ENCODE results near the gene ASXL3.

Gene ASXL3

DNA sequence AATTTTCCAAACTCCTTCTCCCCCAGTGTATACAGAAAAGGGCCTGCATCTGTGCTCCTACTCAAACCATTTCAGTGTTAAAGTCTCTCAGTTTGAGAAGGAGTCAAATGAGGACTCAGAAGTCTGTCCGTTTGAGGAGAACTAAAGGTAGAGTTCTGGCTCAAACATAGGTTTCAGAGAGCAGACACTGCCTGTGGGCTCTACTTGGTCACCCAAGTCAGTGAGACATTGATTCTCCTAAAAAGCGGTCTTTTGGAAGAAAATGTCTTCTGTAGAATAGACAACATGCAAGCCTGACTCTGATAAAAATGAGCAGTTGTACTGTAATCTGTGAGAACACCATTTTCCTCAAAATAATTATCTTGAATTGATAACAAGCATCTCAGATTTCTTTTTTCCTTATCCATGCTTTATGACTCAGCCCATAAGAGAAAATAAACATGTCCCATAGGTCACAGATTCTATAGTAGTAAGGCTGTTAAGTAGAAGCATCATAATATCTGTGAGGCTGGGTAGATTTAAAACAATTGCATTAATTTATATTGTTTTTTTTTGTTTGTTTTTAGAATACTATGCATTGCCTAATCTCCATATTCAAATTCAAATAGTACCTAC is 82.8 kb downstream of the ASXL3 start:
- DNase-seq (ENCODE audit: low spot score), result no peak

DNA sequence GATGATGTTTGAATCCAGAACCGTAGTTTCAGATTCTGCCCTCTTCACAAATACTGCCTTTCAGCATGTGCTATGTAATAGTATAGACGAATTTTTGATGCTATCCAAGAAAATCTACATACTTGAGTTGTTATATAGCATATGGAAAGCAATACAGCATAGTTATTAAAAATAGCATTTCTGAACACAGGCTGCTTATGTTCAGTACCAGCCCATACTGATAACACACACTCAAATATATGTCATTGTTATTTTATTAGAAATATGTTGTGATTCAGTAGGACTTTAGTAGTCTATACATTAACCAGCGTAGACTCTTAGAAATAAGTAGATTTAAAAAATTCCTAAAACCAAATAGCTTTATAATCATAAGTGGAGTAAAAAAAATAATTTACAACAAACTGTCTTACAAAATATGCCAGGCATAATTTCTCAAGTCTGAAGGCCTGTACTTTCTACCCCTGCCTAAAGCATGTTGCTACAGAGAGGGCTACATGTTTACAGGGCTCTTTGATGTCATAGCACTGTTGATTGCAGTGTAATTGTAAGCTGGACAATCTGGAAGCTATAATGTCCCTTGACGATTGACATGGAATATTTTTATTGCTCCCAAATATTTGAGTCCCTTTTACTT is 86.3 kb downstream of the ASXL3 start:
- DNase-seq (ENCODE audit: low spot score), result no peak

DNA sequence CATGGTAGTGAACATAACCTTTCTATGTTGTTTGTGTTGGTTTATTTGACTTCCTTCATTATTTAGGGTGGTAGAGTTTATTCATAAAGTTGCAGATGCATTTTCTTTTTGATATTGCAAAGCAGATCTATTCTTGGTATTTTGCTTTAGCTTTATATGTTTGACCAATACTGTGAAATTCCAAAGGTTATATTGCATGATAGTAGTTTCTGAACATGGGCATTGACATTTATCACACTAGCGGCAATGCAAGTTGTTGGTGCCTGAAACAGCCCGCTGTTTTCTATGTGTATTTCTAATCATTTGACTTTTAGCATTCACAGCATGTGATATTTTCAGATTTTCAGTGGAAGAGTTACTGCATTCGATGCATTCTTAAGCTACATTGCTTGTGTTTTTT is 87.2 kb downstream of the ASXL3 start:
- no peak for DNase-seq (ENCODE audit: low spot score)

DNA sequence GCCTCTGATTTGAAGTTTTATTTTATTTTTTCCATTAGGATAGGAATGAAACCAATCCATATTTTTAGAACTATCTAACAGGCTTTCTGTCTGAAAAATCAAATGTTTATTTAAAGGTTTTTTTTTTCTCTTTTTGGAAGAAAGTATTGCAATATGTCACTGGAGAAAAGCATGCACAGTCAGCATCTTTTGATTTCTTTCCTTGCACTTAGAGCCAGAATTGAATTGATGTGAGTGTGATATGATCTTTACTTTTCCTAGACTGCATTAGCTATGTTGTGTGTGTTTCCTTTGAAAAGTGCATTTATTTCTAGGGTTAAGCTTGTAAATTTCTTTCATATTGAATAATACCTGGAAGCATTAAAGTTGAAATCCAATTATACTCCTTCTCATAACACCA is 87.6 kb downstream of the ASXL3 start:
- DNase-seq (ENCODE audit: low spot score), result no peak

DNA sequence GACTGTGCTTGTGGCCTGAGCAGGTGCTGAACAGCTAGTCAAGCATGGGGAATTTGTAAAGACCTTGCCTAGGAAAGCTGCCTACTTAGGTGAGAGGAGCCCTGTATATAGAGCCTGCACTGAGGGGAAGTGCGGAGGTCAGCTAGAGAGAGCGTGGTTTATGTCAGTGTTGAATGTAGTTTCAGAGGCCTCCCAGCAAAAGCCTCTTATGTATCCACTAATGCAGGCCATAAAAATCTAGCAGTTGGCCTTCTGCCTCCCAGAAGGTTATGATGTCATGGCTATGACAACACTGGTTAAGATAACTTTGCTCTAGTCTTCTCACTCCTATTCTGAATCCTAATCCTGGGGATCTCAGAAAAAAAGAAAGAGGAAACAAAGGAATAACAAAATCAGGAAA is 88.9 kb downstream of the ASXL3 start:
- no peak for DNase-seq (ENCODE audit: low spot score)

DNA sequence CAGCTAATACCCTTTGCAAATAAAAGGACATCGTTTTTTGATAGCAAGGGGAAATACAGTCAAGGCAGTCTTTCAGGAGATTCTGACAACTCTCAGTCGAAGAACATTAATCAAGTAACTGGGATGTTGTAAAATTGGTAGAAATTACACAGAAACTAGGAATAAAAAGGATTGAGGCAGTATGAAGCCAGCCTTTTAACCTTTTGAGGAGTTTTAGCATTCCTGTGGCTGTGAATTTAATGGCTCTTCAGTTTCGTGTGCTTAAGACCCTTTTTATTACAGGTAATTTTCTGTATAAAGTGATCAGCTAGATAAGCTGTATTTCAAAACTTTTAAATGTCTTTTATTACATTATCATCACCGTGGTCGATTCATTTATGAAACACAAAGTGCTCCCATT is 91.6 kb downstream of the ASXL3 start:
- DNase-seq (ENCODE audit: low spot score), result no peak

DNA sequence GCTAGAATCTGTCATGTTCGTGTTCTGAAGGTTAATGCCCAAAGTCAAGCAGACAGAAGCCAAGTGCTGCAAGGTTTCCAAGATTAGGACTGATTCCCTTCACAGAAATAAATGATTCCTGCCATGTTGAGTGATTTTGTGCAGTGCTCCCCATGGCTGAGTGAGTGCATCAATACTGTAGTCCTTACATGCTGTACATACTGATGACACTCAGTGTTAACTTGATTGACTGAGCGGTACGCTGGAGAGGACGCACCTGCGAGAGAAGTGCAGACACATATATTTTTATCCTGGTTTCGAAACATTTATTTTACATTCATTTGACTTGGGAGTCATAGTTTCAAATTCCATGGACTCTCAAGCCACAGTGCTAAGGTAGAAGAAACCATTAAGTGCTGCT is 92.0 kb downstream of the ASXL3 start:
- DNase-seq (ENCODE audit: low spot score), result no peak

DNA sequence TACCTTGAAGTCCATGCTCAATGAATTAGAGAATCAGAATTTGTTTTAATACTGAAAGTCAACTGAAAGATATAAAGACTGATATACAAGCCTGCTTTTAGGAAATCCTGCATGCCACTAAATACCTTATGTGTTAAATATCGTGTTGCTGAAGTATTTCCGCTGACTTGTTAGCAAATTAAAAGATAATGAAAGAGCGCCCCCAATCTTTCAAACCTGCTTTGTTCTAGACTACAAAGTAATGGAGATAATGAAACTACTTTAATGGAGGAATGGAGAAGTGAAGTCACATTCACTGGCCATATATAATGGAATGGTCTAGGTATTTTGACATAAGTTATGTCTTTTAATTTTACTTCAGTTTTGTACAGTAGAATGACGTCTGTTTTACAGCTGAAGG is 95.7 kb downstream of the ASXL3 start:
- DNase-seq (ENCODE audit: low spot score), result no peak

DNA sequence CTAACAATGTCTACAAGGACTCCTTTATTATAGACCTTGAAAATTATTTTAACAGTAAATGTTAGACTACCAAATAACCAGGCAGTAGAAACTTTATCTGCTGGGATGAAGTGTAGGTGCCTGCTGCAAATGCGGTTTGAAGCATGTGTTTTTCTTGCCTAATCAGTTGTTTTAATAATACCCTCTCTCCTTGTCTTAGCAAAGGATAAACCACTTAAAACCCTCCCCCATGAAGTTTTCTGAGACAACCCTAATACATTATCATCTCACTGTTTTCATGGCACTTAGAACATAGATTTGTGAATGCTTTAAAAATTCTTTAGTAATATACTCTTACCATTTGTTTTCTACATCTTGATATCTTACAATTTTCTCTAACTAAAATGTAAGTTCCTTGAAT is 98.6 kb downstream of the ASXL3 start:
- DNase-seq (ENCODE audit: low spot score), result no peak

DNA sequence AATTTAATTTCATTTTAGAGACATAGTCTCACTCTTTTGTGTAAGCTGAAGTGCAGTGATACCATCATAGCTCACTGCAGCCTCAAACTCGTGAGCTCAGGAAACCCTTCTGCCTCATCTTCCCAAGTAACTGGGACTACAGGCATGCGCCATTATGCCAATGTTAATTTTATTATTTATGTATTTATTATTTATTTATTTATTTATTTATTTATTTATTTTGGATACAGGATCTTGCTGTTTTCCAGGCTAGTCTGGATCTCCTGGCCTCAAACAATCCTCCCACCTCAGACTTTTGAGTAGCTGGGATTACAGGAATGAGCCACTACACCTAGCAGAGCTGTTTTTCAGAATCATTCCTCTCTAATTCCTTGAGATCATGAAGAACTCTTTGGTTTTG is 99.9 kb downstream of the ASXL3 start:
- DNase-seq (ENCODE audit: low spot score), result no peak

DNA sequence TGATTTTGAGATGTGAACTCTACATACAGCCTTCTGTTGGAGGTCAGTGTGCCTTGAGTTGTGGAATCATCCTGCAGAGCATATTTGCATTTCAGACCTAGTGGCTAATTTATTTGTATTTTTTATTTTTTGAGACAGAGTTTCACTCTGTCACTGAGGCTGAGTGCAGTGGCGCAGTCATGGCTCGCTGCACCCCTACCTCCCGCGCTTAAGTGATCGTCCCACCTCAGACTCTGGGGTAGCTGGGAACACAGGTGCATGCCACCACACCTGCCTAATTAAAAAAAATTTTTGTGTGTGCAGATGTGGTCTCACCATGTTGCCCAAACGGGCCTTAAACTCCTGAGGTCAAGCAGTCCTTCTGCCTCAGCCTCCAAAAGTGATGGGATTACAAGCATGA is 104.4 kb downstream of the ASXL3 start:
- DNase-seq (ENCODE audit: low spot score), result no peak

DNA sequence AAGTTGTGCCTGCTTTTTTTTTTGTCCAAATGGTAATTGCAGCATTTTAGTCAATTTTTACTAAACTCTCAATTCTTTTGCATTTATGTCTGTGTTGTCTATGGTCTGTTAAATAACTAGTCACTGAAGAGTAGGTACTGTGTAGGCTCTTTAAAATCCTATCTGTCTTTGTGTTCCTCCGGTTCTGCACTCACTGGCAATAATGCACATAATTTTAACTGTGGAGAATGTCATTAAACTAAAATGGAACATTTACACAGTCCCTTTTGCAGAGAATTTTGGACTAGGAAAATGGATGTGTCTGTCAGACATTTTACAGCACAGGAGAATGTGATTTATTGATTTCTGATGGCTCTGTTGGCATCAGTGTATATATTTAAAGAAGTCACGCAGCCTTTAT is 116.6 kb downstream of the ASXL3 start:
- no peak for DNase-seq (ENCODE audit: low spot score)

DNA sequence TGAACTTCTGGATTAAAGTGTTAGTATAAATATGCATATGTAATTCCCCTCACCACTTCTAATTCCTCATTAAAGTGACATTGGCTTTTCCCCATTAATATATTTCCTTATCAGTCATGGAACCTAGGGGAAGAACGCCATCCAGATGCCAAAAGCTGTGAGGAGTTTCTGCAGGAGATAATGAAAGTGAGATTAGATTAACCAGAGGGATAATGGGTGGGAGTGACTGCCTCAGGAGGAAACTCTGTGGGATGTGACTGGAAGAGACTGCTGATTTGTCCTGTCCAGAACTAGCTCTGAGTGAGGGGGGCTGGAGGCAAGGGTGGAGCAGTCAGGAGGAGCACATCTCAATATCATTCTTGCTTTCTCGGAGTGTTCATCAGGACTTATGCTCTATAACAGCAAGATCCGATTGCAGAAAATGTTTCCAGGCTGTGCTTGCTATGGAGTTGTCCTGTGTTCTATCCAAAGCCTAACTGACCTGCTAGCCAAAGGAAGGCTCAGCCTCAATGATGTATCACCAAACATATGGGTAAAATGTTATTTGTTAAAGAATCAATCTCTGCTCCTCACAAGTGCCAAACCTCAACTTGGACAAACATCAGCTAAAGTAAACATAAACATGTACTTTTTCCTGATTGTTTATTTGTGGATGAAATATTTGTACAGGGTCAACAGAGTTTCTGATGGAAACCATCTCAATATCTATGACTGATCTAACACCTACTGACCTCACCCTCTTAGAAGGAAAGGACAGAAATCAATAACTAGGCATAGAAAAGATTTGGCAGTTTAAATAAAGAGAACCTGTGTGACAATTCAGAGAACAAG is 118.5 kb downstream of the ASXL3 start:
- DNase-seq (ENCODE audit: low spot score), result no peak

DNA sequence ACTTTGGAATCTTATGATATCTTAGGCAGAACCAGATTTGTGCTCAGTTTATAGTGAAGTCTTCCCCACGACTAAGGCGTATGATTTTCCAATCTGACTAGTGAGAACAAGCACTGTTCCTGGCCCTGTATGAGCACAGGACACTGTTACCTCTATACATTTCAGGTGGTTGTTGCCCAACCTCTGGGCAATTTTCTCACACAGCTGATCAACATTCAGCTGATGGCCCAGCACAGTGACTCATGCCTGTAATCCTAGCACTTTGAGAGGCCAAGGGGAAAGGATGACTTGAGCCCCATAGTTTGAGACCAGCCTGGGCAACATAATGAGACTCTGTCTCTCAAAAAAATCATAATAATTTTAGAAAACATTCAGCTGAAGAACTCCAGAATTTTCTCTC is 119.5 kb downstream of the ASXL3 start:
- no peak for DNase-seq (ENCODE audit: low spot score)

DNA sequence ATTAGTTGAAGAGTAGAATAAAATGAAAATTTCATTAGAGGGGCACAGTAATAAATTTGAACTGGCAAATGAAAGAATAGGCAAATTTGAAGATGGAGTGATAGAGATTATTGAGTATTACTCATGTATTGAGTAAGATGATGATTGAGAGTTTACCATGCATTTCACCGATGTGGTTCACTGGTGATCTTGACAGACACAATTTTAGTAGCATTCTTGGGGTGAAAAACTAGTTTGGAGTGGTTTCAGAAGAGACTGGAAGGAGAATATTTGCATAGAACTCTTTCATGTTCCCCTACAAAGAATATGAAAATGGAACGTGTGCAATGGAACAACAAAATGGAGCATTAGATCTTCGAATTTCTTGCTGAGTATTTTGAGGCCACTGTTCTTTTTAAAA is 121.4 kb downstream of the ASXL3 start:
- DNase-seq (ENCODE audit: low spot score), result no peak

DNA sequence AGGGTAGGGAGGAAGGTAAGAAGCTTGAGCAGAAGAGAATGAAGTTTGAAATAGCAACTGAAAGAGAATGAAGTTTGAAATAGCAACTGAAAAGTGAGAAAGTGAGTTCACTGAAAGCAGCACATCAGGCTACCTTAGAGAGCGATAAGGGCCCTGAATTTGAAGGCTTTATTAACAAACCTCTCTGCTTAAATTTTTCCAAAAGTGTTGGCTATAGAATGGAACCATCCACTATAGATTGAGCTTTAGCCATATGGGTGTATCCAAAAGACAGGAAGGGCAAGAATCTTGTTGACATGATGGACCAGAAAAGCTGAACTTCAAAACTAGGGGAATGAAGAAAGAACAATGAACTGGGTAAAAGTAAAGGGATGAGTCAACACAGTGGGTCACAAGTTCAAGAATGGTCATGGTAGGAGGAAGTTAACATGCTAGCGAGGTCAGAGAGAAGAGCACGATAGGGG is 122.5 kb downstream of the ASXL3 start:
- DNase-seq (ENCODE audit: low spot score), result no peak

DNA sequence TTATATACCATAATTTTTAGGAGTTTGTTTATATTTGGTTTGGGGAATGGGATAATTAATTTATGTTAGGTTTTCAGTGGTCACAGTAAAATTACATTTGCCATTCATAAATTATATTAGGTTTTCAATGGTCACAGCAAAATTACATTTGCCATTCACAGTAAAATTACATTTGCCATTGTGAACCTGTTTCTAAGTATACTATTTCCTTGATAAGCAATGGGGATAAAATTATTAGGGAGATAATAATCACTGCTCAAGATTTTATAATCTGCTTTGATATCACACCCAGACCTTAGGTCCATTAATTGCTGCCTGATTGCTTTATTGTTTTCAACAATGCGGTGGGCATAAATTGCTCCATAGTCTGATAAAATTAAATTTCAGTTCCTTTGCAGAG is 124.6 kb downstream of the ASXL3 start:
- DNase-seq (ENCODE audit: low spot score), result no peak

DNA sequence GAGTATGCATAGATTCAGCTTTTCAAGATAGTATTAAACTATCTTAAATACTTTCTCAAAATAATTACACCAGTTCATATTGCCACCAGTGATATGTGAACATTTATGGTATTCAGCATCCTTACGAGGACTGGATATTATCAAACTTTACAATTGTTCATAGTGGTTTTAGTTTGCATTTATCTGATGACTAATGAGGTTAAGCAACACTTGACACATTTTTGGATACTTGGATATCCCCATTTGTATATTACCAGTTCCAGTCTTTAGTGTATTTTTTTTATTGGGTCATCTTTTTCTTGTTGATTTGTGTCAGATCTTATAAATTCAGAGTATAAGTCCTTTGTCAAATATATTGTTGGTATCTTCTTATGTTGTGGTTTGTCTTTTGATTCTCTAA is 128.4 kb downstream of the ASXL3 start:
- no peak for DNase-seq (ENCODE audit: low spot score)

DNA sequence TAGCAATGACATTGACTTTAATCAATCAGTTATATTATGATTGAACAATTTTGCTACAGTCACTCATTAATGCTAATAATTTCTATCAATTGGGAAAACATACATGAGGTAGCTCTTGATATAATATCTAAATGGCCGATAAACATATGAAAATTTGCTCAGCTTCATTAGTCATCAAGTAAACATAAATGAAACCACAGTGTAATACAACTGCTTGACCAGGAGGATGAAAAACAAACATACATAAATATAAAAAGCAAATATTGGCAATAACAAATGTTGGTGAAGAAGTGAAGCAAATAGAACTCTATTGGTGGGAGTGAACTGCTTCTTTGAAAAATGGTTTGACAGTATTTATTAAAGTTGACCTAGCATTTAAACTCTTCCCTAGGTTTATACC is 130.9 kb downstream of the ASXL3 start:
- DNase-seq (ENCODE audit: low spot score), result no peak

DNA sequence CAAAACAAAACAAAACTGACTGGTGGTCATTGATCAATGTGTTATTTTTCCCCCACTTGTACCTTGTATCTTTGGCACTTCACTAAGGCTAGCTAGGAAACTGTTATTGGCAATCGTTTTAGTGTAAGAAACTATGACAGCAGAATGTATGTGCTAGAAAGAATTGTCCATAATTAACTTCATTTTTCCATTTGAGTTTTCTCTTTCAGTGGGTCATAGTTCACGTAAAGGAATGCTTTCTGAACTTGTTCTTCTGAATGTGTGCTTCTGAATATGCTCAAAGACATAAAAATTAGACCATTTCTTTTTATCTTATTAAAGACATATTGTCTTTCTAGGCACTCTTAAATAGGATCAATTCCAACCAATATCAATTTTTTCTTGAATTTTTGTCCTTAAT is 132.2 kb downstream of the ASXL3 start:
- DNase-seq (ENCODE audit: low spot score), result no peak

DNA sequence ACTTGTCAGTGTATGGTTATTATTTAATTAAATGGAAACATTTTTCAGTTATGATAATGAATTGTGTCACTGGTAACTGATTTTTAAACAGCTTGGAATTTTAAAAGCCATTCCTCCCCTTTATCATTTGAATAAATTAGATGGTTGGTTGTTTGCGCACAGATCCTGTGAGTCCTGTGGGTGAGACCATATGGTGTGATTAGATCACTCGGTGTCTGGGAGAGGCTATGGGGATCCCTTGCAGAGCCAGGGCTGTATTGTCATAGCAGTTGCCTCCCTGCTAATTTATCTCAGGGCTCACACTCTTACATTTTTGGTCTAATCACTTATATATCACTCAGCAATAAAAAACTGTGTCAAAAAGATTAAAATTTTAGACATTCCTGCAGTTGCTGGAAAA is 133.5 kb downstream of the ASXL3 start:
- no peak for DNase-seq (ENCODE audit: low spot score)

DNA sequence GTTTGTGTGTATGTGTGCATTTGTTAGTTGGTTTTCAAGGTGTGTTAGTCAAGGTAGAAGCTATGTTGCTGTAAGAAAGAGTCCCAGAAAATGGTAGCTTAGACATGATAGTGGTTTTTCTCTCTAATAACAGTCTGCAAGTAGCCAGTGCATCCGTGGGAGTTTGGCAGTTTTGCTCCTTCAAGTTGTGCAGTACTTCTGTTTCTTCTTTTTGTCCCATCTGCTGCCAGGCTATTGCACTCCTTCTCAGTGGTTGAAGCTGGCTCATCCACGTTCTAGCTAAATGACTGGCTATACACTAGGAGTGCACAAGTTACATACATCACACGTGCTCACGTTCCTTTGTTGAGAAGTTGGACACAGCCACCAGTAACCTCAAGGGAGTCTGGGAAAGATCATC is 134.7 kb downstream of the ASXL3 start:
- no peak for DNase-seq (ENCODE audit: low spot score)

DNA sequence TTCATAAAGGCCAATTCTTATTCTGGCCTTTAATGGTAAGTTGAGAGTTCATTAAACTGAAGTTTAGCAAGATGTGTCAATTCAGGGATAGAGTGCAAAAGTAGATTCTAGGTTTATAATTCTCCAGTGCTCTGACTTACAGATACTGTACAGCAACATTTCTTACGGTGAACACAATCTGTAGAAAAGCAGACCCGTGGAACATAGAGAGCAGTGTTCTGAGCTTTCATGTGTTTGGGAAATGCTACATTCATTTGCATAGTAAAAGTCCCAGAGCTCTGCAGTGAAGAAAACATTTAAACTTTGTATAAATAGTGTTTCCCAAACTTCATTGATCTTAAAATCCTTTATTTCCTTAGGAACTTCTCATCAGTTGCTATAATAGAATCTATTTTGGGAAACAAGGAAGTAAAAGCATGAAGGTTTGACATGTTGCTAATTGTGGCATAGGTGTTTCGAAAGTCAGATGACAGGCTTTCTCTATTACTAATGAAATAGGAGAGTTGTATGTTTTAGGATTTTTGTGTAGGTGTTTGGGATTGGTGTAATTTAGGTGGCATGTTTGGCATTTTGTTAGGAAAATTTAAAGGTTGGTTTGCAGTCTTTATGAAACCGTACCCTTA is 138.2 kb downstream of the ASXL3 start:
- no peak for DNase-seq (ENCODE audit: low spot score)
